HepG2 (cell line): Measurements from ENCODE around the gene EXOC3L4. TPM values are rescaled to one million over a fixed set of nuclear protein-coding genes. Genes with fewer than 3 reads are reported as not detected.

Experiments used
- MBD4 ChIP-seq: IDR thresholded peaks from 2 replicates; pipeline ENCODE4 v1.6.1; 2012; ENCODE audit warnings: low read length, inconsistent platforms, borderline replicate concordance
- MIER3 ChIP-seq: IDR thresholded peaks from 2 replicates; pipeline ENCODE4 v1.6.1; 2016; ENCODE audit warnings: missing compliant biosample characterization, borderline replicate concordance
- PCBP1 ChIP-seq: fragments of 200-400 bp; formaldehyde crosslinking; IDR thresholded peaks from 2 replicates; pipeline ENCODE4 v1.6.1; 2017; ENCODE audit warnings: mild to moderate bottlenecking, low read depth, low read length, borderline replicate concordance
- RARA ChIP-seq: IDR thresholded peaks from 2 replicates; pipeline ENCODE4 v1.6.1; 2016; ENCODE audit warnings: missing genetic modification reagents, missing compliant biosample characterization
- ZFP36 ChIP-seq: fragments of 150-350 bp; IDR thresholded peaks from 2 replicates; pipeline ENCODE4 v1.6.1; 2018; ENCODE audit warnings: borderline replicate concordance, low read length, low read depth; ENCODE audit not compliant: partially characterized antibody
- ZFP82 ChIP-seq: sonication (generic); formaldehyde crosslinking; IDR thresholded peaks from 2 replicates; pipeline ENCODE4 v1.5.1; 2020; ENCODE audit warnings: mild to moderate bottlenecking, missing genetic modification reagents, borderline replicate concordance
- ZNF567 ChIP-seq: sonication (generic); formaldehyde crosslinking; IDR thresholded peaks from 2 replicates; pipeline ENCODE4 v1.8.1; 2023; ENCODE audit warnings: mild to moderate bottlenecking, missing genetic modification reagents, borderline replicate concordance
- ZNF749 ChIP-seq: sonication (generic); formaldehyde crosslinking; IDR thresholded peaks from 2 replicates; pipeline ENCODE4 v1.8.0; 2022; ENCODE audit warnings: mild to moderate bottlenecking, missing genetic modification reagents, moderate library complexity, borderline replicate concordance
- ZNF772 ChIP-seq: sonication (generic); formaldehyde crosslinking; IDR thresholded peaks from 2 replicates; pipeline ENCODE4 v1.5.0; 2020; ENCODE audit warnings: mild to moderate bottlenecking, missing genetic modification reagents
- ZNF781 ChIP-seq: sonication (generic); formaldehyde crosslinking; IDR thresholded peaks from 2 replicates; pipeline ENCODE4 v1.5.1; 2020; ENCODE audit warnings: borderline replicate concordance, mild to moderate bottlenecking, missing genetic modification reagents; ENCODE audit errors: not compliant biosample characterization
- polyA plus RNA-seq, 8 experiments: library from polyadenylated mRNA; depleted of rRNA in 3 of 8; stranded (reverse) in 7 of 8; unstranded in 1 of 8; fragments of >200 nt; fragmentation: Illumina TruSeq in 4 of 8; extraction: Trizol in 4 of 8; gene quantifications; 2 replicates each; pipeline versions ENCODE4 v1.2.1 to v1.2.3, GENCODE V29; 2011 to 2016; ENCODE audit warnings: low read depth in 4 of 8, missing spikeins in 1 of 8, mixed read lengths in 1 of 8; ENCODE audit not compliant: insufficient read depth in 1 of 8
- total RNA-seq, 5 experiments: library from RNA; depleted of rRNA; stranded (reverse); fragments of >200 nt; fragmentation: Illumina TruSeq; extraction: Trizol; gene quantifications; 2 replicates each; pipeline ENCODE4 v1.2.3, GENCODE V29; 2016; ENCODE audit warnings: low read depth in 1 of 5
- TF ChIP-seq, protein P1 (sequence below): sonication (generic); formaldehyde crosslinking; conservative IDR thresholded peaks from 2 replicates; pipeline ENCODE4 v1.8.0; 2022; ENCODE audit warnings: low read depth, missing genetic modification reagents
- TF ChIP-seq, protein P2 (sequence below): sonication (generic); formaldehyde crosslinking; IDR thresholded peaks from 2 replicates; pipeline ENCODE4 v1.5.1; 2020; ENCODE audit warnings: mild to moderate bottlenecking, missing genetic modification reagents, moderate library complexity
- TF ChIP-seq, protein P3 (sequence below): sonication (generic); formaldehyde crosslinking; IDR thresholded peaks from 2 replicates; pipeline ENCODE4 v1.4.0; 2020; ENCODE audit warnings: mild to moderate bottlenecking, missing genetic modification reagents

The EXOC3L4 gene
- total and polyA plus RNA-seq, 2 of the 13 experiments (the other 11 are each of a cell fraction or from before 2014, with no cell fraction given) = 11.8 to 27.0 TPM

DNA sequence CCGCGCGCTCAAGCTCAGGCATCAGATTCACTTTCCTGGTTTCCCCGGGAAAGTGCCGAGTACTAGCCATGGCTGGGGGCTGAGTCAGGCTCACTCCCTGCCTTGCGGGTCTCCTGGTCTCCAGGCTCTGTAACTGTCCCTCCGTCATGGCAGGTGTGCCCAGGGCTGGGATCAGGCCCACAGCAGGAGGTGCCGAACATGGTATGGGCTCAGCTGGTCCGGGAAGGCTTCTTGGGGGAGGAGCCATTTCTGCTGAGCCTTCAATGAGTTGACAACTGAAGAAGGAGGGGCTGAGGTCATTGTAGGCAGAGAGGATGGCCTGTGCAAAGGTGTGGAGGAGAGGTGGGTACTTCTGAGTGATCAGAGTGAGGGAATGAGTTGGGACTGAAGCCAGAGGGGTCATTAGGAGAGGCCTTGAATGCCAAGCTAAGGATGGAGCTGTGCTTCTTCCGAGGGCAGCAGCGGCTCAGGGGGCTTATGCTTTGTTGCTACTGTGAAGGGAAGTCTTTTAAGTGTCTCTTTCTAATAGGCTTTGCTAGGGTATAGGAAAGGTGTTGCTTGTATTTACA is 769 bp downstream of the EXOC3L4 start (continued):
- no peak for TF ChIP-seq MIER3 (CRISPR knock-in tag)
- no peak for TF ChIP-seq ZNF567
- TF ChIP-seq ZNF781 (CRISPR knock-in tag) = no peak
- TF ChIP-seq PCBP1 = no peak
- TF ChIP-seq ZNF772 (CRISPR knock-in tag) = no peak
- TF ChIP-seq ZNF749 (CRISPR knock-in tag) = 0 out of 2 replicates have a peak, but pooled peaks have one; percentile 46
- TF ChIP-seq, protein P1, sequence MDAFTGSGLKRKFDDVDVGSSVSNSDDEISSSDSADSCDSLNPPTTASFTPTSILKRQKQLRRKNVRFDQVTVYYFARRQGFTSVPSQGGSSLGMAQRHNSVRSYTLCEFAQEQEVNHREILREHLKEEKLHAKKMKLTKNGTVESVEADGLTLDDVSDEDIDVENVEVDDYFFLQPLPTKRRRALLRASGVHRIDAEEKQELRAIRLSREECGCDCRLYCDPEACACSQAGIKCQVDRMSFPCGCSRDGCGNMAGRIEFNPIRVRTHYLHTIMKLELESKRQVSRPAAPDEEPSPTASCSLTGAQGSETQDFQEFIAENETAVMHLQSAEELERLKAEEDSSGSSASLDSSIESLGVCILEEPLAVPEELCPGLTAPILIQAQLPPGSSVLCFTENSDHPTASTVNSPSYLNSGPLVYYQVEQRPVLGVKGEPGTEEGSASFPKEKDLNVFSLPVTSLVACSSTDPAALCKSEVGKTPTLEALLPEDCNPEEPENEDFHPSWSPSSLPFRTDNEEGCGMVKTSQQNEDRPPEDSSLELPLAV (CRISPR knock-in tag) = no peak
- no peak for TF ChIP-seq ZFP36
- TF ChIP-seq MBD4 = no peak
- TF ChIP-seq, protein P2, sequence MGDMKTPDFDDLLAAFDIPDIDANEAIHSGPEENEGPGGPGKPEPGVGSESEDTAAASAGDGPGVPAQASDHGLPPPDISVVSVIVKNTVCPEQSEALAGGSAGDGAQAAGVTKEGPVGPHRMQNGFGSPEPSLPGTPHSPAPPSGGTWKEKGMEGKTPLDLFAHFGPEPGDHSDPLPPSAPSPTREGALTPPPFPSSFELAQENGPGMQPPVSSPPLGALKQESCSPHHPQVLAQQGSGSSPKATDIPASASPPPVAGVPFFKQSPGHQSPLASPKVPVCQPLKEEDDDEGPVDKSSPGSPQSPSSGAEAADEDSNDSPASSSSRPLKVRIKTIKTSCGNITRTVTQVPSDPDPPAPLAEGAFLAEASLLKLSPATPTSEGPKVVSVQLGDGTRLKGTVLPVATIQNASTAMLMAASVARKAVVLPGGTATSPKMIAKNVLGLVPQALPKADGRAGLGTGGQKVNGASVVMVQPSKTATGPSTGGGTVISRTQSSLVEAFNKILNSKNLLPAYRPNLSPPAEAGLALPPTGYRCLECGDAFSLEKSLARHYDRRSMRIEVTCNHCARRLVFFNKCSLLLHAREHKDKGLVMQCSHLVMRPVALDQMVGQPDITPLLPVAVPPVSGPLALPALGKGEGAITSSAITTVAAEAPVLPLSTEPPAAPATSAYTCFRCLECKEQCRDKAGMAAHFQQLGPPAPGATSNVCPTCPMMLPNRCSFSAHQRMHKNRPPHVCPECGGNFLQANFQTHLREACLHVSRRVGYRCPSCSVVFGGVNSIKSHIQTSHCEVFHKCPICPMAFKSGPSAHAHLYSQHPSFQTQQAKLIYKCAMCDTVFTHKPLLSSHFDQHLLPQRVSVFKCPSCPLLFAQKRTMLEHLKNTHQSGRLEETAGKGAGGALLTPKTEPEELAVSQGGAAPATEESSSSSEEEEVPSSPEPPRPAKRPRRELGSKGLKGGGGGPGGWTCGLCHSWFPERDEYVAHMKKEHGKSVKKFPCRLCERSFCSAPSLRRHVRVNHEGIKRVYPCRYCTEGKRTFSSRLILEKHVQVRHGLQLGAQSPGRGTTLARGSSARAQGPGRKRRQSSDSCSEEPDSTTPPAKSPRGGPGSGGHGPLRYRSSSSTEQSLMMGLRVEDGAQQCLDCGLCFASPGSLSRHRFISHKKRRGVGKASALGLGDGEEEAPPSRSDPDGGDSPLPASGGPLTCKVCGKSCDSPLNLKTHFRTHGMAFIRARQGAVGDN (CRISPR knock-in tag) = no peak
- TF ChIP-seq RARA = no peak
- TF ChIP-seq ZFP82 (CRISPR knock-in tag) = peak; percentile 3; the same call in 1 of the 2 replicates
- TF ChIP-seq, protein P3, sequence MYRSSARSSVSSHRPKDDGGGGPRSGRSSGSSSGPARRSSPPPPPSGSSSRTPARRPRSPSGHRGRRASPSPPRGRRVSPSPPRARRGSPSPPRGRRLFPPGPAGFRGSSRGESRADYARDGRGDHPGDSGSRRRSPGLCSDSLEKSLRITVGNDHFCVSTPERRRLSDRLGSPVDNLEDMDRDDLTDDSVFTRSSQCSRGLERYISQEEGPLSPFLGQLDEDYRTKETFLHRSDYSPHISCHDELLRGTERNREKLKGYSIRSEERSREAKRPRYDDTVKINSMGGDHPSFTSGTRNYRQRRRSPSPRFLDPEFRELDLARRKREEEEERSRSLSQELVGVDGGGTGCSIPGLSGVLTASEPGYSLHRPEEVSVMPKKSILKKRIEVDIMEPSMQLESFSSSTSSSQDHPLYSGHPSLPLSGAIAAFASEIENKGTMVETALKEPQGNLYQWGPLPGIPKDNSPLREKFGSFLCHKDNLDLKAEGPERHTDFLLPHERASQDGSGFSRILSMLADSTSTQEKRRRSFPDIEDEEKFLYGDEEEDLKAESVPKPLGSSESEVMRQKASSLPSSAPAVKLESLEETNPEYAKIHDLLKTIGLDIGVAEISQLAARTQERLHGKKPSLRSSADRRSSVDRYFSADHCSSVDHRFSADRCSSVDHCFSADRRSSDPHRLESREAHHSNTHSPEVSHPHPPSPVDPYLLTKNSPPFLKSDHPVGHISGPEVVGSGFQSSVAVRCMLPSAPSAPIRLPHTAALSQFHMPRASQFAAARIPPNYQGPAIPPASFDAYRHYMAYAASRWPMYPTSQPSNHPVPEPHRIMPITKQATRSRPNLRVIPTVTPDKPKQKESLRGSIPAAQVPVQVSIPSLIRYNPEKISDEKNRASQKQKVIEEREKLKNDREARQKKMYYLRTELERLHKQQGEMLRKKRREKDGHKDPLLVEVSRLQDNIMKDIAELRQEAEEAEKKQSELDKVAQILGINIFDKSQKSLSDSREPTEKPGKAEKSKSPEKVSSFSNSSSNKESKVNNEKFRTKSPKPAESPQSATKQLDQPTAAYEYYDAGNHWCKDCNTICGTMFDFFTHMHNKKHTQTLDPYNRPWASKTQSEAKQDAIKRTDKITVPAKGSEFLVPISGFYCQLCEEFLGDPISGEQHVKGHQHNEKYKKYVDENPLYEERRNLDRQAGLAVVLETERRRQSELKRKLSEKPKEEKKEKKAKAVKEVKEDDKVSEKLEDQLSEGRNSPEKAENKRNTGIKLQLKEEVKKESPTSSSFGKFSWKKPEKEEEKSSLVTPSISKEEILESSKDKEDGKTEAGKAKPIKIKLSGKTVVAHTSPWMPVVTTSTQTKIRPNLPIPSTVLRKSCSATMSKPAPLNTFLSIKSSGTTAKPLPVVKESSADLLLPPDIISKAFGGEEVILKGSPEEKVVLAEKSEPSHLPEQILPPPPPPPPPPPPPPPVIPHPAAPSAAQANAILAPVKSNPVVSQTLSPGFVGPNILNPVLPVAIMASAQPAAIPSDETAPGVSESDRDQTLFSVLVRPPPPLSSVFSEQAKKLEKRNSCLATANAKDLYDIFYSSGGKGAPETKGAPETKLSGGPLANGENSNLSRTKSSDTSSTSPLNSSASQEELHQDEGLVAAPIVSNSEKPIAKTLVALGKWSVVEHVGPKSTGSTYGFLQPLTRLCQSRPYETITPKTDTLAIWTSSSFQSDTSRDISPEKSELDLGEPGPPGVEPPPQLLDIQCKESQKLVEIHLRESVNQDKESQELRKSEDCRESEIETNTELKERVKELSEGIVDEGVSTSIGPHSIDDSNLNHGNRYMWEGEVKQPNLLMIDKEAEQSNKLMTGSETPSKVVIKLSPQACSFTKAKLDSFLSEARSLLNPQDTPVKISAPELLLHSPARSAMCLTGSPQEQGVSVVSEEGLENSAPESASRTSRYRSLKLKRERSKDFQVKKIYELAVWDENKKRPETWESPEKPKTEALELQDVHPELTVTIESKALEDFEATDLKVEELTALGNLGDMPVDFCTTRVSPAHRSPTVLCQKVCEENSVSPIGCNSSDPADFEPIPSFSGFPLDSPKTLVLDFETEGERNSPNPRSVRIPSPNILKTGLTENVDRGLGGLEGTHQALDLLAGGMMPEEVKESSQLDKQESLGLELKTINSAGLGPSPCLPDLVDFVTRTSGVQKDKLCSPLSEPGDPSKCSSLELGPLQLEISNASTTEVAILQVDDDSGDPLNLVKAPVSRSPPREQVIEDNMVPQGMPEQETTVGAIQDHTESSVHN = no peak
